Activated T-cell treated with anti-CD3 and anti-CD28 coated beads for 24 hours (primary cell): ENCODE measurements around the gene TATDN2.
A peak's percentile ranks its signal among the peaks of the same experiment; 100 is the strongest.
"Not testable (repeated sequence)": the region's sequence is repeated elsewhere in the genome, so short reads cannot be mapped to it uniquely, and the experiment has no call there.

Experiments used
- DNase-seq: peaks from one replicate; pipeline ENCODE4 v3.0.0-alpha.2; 2020; ENCODE audit warnings: low read depth

Gene TATDN2

GRCh38 chr3:10234526-10235230 is 13.6 kb upstream of the TATDN2 start:
- DNase-seq, result no peak

GRCh38 chr3:10235551-10235950 is 12.7 kb upstream of the TATDN2 start:
- DNase-seq, result no peak

- no peak for DNase-seq
Measured at GRCh38 chr3:10238345-10239183, 9.7 kb upstream of the TATDN2 start.

- DNase-seq, result no peak
Measured at GRCh38 chr3:10240799-10241198, 7.5 kb upstream of the TATDN2 start.

- peak; percentile 62 for DNase-seq
Measured at GRCh38 chr3:10242182-10243065, 5.8 kb upstream of the TATDN2 start.

- DNase-seq, result no peak
Measured at GRCh38 chr3:10244009-10244408, 4.2 kb upstream of the TATDN2 start.

GRCh38 chr3:10245081-10245712 is 3.1 kb upstream of the TATDN2 start:
- DNase-seq, result no peak

GRCh38 chr3:10247679-10248183 is 528 bp upstream of the TATDN2 start:
- no peak for DNase-seq

GRCh38 chr3:10248984-10249748 is 907 bp downstream of the TATDN2 start:
- peak; percentile 54 for DNase-seq

- DNase-seq, result no peak
Measured at GRCh38 chr3:10249833-10250232, 1.6 kb downstream of the TATDN2 start.

GRCh38 chr3:10251006-10251405 is 2.7 kb downstream of the TATDN2 start:
- no peak for DNase-seq

- no peak for DNase-seq
Measured at GRCh38 chr3:10253731-10254130, 5.5 kb downstream of the TATDN2 start.

GRCh38 chr3:10255835-10256234 is 7.6 kb downstream of the TATDN2 start:
- no peak for DNase-seq

- no peak for DNase-seq
Measured at GRCh38 chr3:10259036-10259435, 10.8 kb downstream of the TATDN2 start.

- DNase-seq, result no peak
Measured at GRCh38 chr3:10259798-10260197, 11.5 kb downstream of the TATDN2 start.

GRCh38 chr3:10260211-10260701 is 12.0 kb downstream of the TATDN2 start:
- DNase-seq, result no peak

- no peak for DNase-seq
Measured at GRCh38 chr3:10262027-10262426, 13.8 kb downstream of the TATDN2 start.

- DNase-seq, result peak; percentile 49
Measured at GRCh38 chr3:10263646-10264363, 15.5 kb downstream of the TATDN2 start.

- DNase-seq, result no peak
Measured at GRCh38 chr3:10265833-10266232, 17.6 kb downstream of the TATDN2 start.

- not testable (repeated sequence) for DNase-seq
Measured at GRCh38 chr3:10266936-10267335, 18.7 kb downstream of the TATDN2 start.
